ENCODE results near the gene ZFHX2. TPM values are rescaled to one million over a fixed set of nuclear protein-coding genes. Genes with fewer than 3 reads are reported as not detected.

Gene ZFHX2
- total RNA-seq, 5 donors from 2014 or later (not counting 1 experiment from before 2014, with no cell fraction given), result 0.15 to 1.3 (median 0.44) TPM

DNA sequence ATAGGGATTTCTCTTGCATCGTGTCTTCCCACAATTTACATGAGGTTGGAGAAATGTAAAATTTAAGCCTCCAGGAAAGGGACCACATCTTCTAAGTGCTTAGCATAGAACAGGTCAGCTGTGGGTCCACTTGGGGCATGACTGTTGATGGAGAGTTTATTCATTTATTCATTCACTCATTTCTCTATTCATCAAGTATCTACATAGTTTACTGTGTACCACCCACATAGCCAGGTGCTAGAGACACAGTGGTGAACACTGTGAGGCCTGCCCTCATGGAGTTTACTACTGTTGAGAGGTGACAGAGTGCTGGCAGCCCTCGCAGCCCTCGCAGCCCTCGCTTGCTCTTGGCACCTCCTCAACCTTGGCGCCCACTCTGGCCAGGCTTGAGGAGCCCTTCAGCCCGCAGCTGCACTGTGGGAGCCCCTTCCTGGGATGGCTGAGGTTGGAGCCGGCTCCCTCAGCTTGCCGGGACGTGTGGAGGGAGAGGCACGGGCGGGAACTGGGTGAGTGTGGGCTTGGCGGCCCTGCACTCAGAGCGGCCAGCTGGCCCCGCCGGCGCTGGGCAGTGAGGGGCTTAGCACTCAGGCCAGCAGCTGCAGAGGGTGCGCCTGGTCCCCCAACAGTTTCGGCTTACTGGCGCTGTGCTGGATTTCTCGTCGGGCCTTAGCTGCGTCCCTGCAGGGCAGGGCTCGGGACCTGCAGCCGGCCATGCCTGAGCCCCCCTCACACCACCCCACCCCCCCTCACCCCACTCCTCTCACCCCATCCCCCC lies 28.8 kb upstream of the ZFHX2 start:
- Histone ChIP-seq H3K27ac (ENCODE audit: low read length) (no peak overlapping the region), H3K36me3 (ENCODE audit: control insufficient read depth in 2 of 2, extremely low read depth in 1 of 2, insufficient read depth in 1 of 2, low read length in 1 of 2) (no peaks in the 10 kb centered on the region), H3K4me3 (ENCODE audit: control insufficient read depth in 1 of 2, extremely low read depth in 1 of 2, low read length in 1 of 2) (no peak overlapping the region), H3K9me3 (no peaks in the 10 kb centered on the region), H3K27me3 (replicated peaks in 1 of 2; ENCODE audit: control insufficient read depth in 2 of 2, extremely low read depth in 1 of 2, insufficient read depth in 2 of 2, low read length in 1 of 2) (peaks cover 11 to 48% of the 10 kb centered on the region in 2 experiments), H3K4me1 (ENCODE audit: control insufficient read depth in 1 of 2, extremely low read depth in 1 of 2, insufficient read depth in 2 of 2, low read length in 2 of 2) (peaks cover 0 to 23% of the 10 kb centered on the region in 2 experiments)
- no peak overlapping the region for H3K27ac Mint-ChIP-seq
- ATAC-seq (replicated peaks in 1 of 4) (no peak), DNase-seq (no peak)
- no peaks in the 10 kb centered on the region for H3K36me3 Mint-ChIP-seq
- ChIA-PET CTCF (interaction anchor here in 1 of 2 donors (1.1 kb wide), 1 partner anchor 9 kb away, joined by 3 read pairs; no protein-coding TSS in a partner anchor), POLR2A (no interaction called here)
- peaks cover 48 to 52% of the 10 kb centered on the region in 2 donors for H3K27me3 Mint-ChIP-seq
- WGBS (ENCODE audit: insufficient coverage), result 94% methylated on average over 15 of the region's 24 CpGs
- H3K4me1 Mint-ChIP-seq, result peaks cover 16 to 21% (median 19%) of the 10 kb centered on the region in 3 donors
- no peaks in the 10 kb centered on the region for H3K9me3 Mint-ChIP-seq
- no peak overlapping the region for H3K4me3 Mint-ChIP-seq

DNA sequence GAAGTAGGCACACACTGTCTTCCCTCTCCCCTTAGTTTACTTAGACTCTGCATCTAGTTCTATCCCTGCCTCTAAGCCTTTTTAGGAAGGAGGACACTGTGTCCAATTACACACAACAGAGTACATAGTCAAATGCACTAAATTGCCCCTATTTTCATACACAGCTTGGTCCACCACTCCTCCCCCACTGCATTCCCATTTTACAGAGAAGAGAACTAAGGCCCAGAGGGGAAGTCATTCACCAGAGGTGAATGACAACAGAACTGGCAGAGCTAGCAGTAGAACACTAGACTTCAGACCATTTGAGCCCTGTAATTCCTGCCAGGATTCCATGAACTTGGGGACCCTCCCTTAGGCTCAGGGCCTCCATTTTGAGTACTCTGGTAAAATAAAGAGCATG lies 28.2 kb upstream of the ZFHX2 start:
- Histone ChIP-seq H3K36me3 (ENCODE audit: control insufficient read depth in 2 of 2, extremely low read depth in 1 of 2, insufficient read depth in 1 of 2, low read length in 1 of 2) (no peaks in the 10 kb centered on the region), H3K4me1 (ENCODE audit: control insufficient read depth in 1 of 2, extremely low read depth in 1 of 2, insufficient read depth in 2 of 2, low read length in 2 of 2) (peaks cover 0 to 23% of the 10 kb centered on the region in 2 experiments), H3K27me3 (replicated peaks in 1 of 2; ENCODE audit: control insufficient read depth in 2 of 2, extremely low read depth in 1 of 2, insufficient read depth in 2 of 2, low read length in 1 of 2) (peaks cover 16 to 52% of the 10 kb centered on the region in 2 experiments), H3K4me3 (ENCODE audit: control insufficient read depth in 1 of 2, extremely low read depth in 1 of 2, low read length in 1 of 2) (no peak overlapping the region), H3K9me3 (no peaks in the 10 kb centered on the region), H3K27ac (ENCODE audit: low read length) (no peak overlapping the region)
- Mint-ChIP-seq H3K36me3 (peaks cover 3% of the 10 kb centered on the region), H3K9me3 (no peaks in the 10 kb centered on the region), H3K4me1 (peaks cover 18 to 25% (median 19%) of the 10 kb centered on the region in 3 donors), H3K27me3 (peaks cover 53 to 57% of the 10 kb centered on the region in 2 donors), H3K27ac (no peak overlapping the region), H3K4me3 (no peak overlapping the region)
- ChIA-PET CTCF (interaction anchor here (1.0 to 1.1 kb wide), 2 partner anchors 9 to 11 kb away, joined by 3 to 7 read pairs; no protein-coding TSS in a partner anchor), POLR2A (no interaction called here)
- DNase-seq (no peak), ATAC-seq (replicated peaks in 1 of 4) (no peak)

DNA sequence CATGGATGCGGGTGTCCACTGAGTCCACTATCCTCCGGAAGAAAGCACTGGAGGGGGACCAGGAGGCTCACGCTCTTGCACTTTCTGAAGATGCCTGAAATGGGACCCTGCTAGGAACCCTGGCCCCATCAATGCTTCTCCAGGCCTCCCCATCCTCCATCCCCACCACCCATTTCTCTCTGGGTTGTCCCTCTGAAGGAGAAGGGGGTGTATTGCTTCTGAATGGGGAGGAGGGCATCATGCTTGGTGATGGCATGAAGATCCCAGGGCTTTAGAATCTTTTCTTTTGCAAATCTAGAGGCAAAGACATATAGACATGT lies 27.7 kb upstream of the ZFHX2 start:
- H3K27me3 Mint-ChIP-seq, result peaks cover 53 to 56% of the 10 kb centered on the region in 2 donors
- POLR2A ChIA-PET, result no interaction called here
- no peaks in the 10 kb centered on the region for H3K9me3 ChIP-seq
- H3K4me3 Mint-ChIP-seq, result peak overlapping the region in 1 of 3 donors; percentile 80
- H3K27ac Mint-ChIP-seq, result no peak overlapping the region
- H3K4me1 ChIP-seq (ENCODE audit: control insufficient read depth in 1 of 2, extremely low read depth in 1 of 2, insufficient read depth in 2 of 2, low read length in 2 of 2), result peaks cover 0 to 23% of the 10 kb centered on the region in 2 experiments
- peaks cover 16 to 55% of the 10 kb centered on the region in 2 experiments for H3K27me3 ChIP-seq (replicated peaks in 1 of 2; ENCODE audit: control insufficient read depth in 2 of 2, extremely low read depth in 1 of 2, insufficient read depth in 2 of 2, low read length in 1 of 2)
- H3K36me3 Mint-ChIP-seq, result peaks cover 3% of the 10 kb centered on the region
- no peaks in the 10 kb centered on the region for H3K36me3 ChIP-seq (ENCODE audit: control insufficient read depth in 2 of 2, extremely low read depth in 1 of 2, insufficient read depth in 1 of 2, low read length in 1 of 2)
- H3K4me1 Mint-ChIP-seq, result peaks cover 18 to 25% (median 19%) of the 10 kb centered on the region in 3 donors
- DNase-seq (no peak), ATAC-seq (replicated peaks in 1 of 4) (no peak)
- H3K9me3 Mint-ChIP-seq, result no peaks in the 10 kb centered on the region
- 81% methylated on average over 2 of the region's 3 CpGs for WGBS (ENCODE audit: insufficient coverage)
- no peak overlapping the region for H3K27ac ChIP-seq (ENCODE audit: low read length)
- CTCF ChIA-PET, result interaction anchor here (1.0 to 1.1 kb wide), 2 partner anchors 10 to 11 kb away, joined by 3 to 7 read pairs; no protein-coding TSS in a partner anchor
- H3K4me3 ChIP-seq (ENCODE audit: control insufficient read depth in 1 of 2, extremely low read depth in 1 of 2, low read length in 1 of 2), result no peak overlapping the region

DNA sequence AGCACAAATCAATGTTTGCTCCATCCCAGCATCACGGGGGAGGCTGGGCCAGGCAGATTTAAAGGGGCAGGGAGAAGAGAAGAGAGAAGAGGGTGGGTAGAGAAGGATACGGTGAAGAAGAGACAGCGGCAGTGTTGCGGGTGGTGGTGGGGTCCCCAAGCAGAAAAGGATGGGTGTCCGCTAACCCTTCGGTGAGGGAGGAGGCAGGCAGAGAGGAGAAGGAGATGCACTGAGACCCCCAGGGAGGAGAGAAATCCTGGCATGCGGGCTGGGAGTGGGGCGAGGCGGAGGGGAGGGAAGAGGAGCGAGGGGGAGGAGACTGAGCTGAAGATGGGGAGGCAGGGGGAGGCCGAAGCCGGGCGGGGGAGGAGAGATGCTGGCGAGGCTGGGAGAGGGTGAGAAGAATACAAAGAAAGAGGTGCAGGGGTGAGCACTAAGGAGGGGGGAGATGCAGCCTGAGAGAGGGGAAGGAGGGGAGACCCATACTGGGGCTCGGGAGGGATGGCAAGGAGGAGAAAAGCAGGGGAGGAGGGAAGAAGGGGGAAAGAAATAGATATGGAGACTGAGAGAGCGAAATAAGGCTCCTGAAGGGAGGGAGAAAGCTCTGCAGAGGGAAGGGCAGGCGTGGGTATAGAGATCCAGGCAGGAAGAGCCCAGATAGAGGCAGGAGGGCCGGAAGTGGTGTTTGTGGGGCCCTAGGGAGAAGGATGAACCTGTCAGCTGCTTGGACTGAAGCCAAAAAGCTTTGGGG lies 27.2 kb upstream of the ZFHX2 start, which contains the start of gene JPH4:
Gene JPH4, minus strand, starts transcription at position 231 of the 751 bp plus-strand sequence. CDS start 1,337 bp downstream, outside the sequence.
- Mint-ChIP-seq H3K27me3 (peaks cover 48 to 52% of the 10 kb centered on the region in 2 donors), H3K36me3 (peaks cover 3% of the 10 kb centered on the region), H3K9me3 (no peaks in the 10 kb centered on the region), H3K4me3 (peak within 1 kb of the TSS in 1 of 3 donors; percentile 80), H3K4me1 (peaks cover 18 to 25% (median 19%) of the 10 kb centered on the region in 3 donors), H3K27ac (no peak within 1 kb of the TSS)
- 44% methylated on average over 17 of the region's 18 CpGs for WGBS (ENCODE audit: insufficient coverage)
- ChIA-PET POLR2A (interaction anchor here in 1 of 2 donors (0.7 kb wide), 1 partner anchor 635 kb away, joined by 4 read pairs; no protein-coding TSS in a partner anchor), CTCF (interaction anchor here (0.6 to 1.1 kb wide), 3 partner anchors 10 to 343 kb away, joined by 3 to 7 read pairs (median 7); no protein-coding TSS in a partner anchor)
- Histone ChIP-seq H3K4me3 (ENCODE audit: control insufficient read depth in 1 of 2, extremely low read depth in 1 of 2, low read length in 1 of 2) (no peak within 1 kb of the TSS), H3K4me1 (ENCODE audit: control insufficient read depth in 1 of 2, extremely low read depth in 1 of 2, insufficient read depth in 2 of 2, low read length in 2 of 2) (peaks cover 0 to 23% of the 10 kb centered on the region in 2 experiments), H3K27me3 (replicated peaks in 1 of 2; ENCODE audit: control insufficient read depth in 2 of 2, extremely low read depth in 1 of 2, insufficient read depth in 2 of 2, low read length in 1 of 2) (peaks cover 16 to 58% of the 10 kb centered on the region in 2 experiments), H3K27ac (ENCODE audit: low read length) (no peak within 1 kb of the TSS), H3K36me3 (ENCODE audit: control insufficient read depth in 2 of 2, extremely low read depth in 1 of 2, insufficient read depth in 1 of 2, low read length in 1 of 2) (no peaks in the 10 kb centered on the region), H3K9me3 (no peaks in the 10 kb centered on the region)
- DNase-seq (peak in 2 of 35 experiments; percentile 4 to 5), ATAC-seq (replicated peaks in 1 of 4) (no peak)

DNA sequence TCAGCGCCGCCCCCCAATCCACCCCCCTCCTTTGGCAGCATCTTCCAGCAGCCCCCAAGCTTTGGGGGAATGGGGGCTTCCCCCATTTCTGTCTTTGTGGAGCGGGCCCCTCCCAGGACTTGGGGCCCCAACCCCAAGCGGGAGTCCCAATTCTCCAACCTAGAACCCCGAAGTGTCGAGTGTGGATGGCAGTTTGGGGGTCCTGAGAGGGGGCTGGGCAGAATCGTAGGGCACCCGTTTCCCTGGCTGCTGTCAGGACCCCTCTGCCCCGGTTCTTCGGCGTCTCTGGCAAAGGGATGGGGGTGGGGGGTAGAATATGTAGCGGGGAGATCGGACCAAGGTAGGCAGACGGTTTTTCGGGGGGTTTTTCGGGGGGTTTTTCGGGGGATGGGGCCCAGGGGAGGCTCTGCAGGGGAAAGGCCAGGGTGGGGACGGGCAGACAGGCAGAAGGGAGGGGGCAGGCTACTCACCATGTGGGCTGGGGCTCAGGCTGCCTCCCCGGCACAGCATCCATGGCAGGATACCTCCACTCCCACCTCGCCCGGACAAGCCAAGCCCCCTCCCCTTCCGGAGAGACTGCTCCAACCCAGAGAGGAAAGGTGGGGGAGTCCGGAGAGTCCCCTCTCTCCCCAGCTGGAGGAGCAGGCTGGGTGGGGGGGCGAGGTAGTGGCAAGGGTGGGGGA lies 26.3 kb upstream of the ZFHX2 start:
- 8% methylated on average over 2 of the region's 24 CpGs for WGBS (ENCODE audit: insufficient coverage)
- Mint-ChIP-seq H3K27ac (no peak overlapping the region), H3K27me3 (peaks cover 50 to 59% of the 10 kb centered on the region in 2 donors), H3K4me3 (peak overlapping the region in 1 of 3 donors; percentile 80), H3K4me1 (peaks cover 18 to 27% (median 19%) of the 10 kb centered on the region in 3 donors), H3K9me3 (no peaks in the 10 kb centered on the region), H3K36me3 (peaks cover 3% of the 10 kb centered on the region)
- ATAC-seq (replicated peaks in 1 of 4), result peak in 1 of 4 experiments; percentile 35
- no peaks in the 10 kb centered on the region for H3K36me3 ChIP-seq (ENCODE audit: control insufficient read depth in 2 of 2, extremely low read depth in 1 of 2, insufficient read depth in 1 of 2, low read length in 1 of 2)
- POLR2A ChIA-PET, result interaction anchor here (0.5 to 0.6 kb wide), 2 partner anchors 49 to 417 kb away, joined by 3 to 5 read pairs; no protein-coding TSS in a partner anchor
- peak in 1 of 35 experiments; percentile 9 for DNase-seq
- no peak overlapping the region for H3K27ac ChIP-seq (ENCODE audit: low read length)
- H3K4me1 ChIP-seq (ENCODE audit: control insufficient read depth in 1 of 2, extremely low read depth in 1 of 2, insufficient read depth in 2 of 2, low read length in 2 of 2), result peaks cover 0 to 23% of the 10 kb centered on the region in 2 experiments
- peaks cover 16 to 66% of the 10 kb centered on the region in 2 experiments for H3K27me3 ChIP-seq (replicated peaks in 1 of 2; ENCODE audit: control insufficient read depth in 2 of 2, extremely low read depth in 1 of 2, insufficient read depth in 2 of 2, low read length in 1 of 2)
- CTCF ChIA-PET, result interaction anchor here in 1 of 2 donors (0.6 kb wide), 2 partner anchors 19 to 344 kb away, joined by 3 to 7 read pairs; no protein-coding TSS in a partner anchor
- no peak overlapping the region for H3K4me3 ChIP-seq (ENCODE audit: control insufficient read depth in 1 of 2, extremely low read depth in 1 of 2, low read length in 1 of 2)
- no peaks in the 10 kb centered on the region for H3K9me3 ChIP-seq
